H1 (cell line): ENCODE results near the gene SLC25A34. TPM values are rescaled to one million over a fixed set of nuclear protein-coding genes. Genes with fewer than 3 reads are reported as not detected.

ENCODE experiments used
- polyA plus RNA-seq, 7 experiments: library from polyadenylated mRNA; depleted of rRNA in 3 of 7; stranded (reverse) in 5 of 7; unstranded in 2 of 7; fragments of >200 nt in 5 of 7; fragments of 200-250 nt in 2 of 7; gene quantifications; 1 replicate in 5 of 7; 2 replicates in 1 of 7; 4 replicates in 1 of 7; pipeline versions ENCODE4 v1.2.1 to v1.2.3, GENCODE V29; 2011 to 2013; ENCODE audit warnings: missing spikeins in 2 of 7, mixed read lengths in 2 of 7
- total RNA-seq: library from RNA; stranded (reverse); fragmentation: NEBNext Ultra II Directional; extraction: Animal tissue kit (Norgen Biotek cat#: 25700); gene quantifications from 2 replicates; pipeline ENCODE4 v1.2.1, GENCODE V29; 2021

Gene SLC25A34
- total and polyA plus RNA-seq, 2 of the 8 experiments (the other 6 are each of a cell fraction or from before 2014, with no cell fraction given) = 0.48 to 0.62 TPM

Other genes with a start within 250 kb of the SLC25A34 start
- 14.8 and 15.2 TPM in 2 replicates for gene CASP9, start 212.0 kb upstream of the SLC25A34 start, total RNA-seq
- gene CASP9, start 212.0 kb upstream of the SLC25A34 start, polyA plus RNA-seq (2011; rRNA removed) = 32.2 and 36.3 TPM in 2 replicates
- 20.6 and 23.3 TPM in 2 replicates for gene DNAJC16, start 209.4 kb upstream of the SLC25A34 start, total RNA-seq
- gene DNAJC16, start 209.4 kb upstream of the SLC25A34 start, polyA plus RNA-seq (2011; rRNA removed) = 4.8 and 7.9 TPM in 2 replicates
- gene AGMAT, start 151.2 kb upstream of the SLC25A34 start, total RNA-seq = 5.7 and 5.8 TPM in 2 replicates
- gene AGMAT, start 151.2 kb upstream of the SLC25A34 start, polyA plus RNA-seq (2011; rRNA removed) = 3.7 and 4.5 TPM in 2 replicates
- gene DDI2, start 118.8 kb upstream of the SLC25A34 start, total RNA-seq = 38.3 and 39.3 TPM in 2 replicates
- gene DDI2, start 118.8 kb upstream of the SLC25A34 start, polyA plus RNA-seq (2011; rRNA removed) = 7.7 and 11.8 TPM in 2 replicates
- gene PLEKHM2, start 51.9 kb upstream of the SLC25A34 start, total RNA-seq = 47.6 and 47.9 TPM in 2 replicates
- gene PLEKHM2, start 51.9 kb upstream of the SLC25A34 start, polyA plus RNA-seq (2011; rRNA removed) = 38.3 and 52.7 TPM in 2 replicates
- 0.21 and 0.32 TPM in 2 replicates for gene TMEM82, start 6.2 kb downstream of the SLC25A34 start, total RNA-seq
- 2.1 and 3.5 TPM in 2 replicates for gene TMEM82, start 6.2 kb downstream of the SLC25A34 start, polyA plus RNA-seq (2011; rRNA removed)
- gene FBLIM1, start 22.5 kb downstream of the SLC25A34 start, total RNA-seq = 63.2 and 66.6 TPM in 2 replicates
- gene FBLIM1, start 22.5 kb downstream of the SLC25A34 start, polyA plus RNA-seq (2011; rRNA removed) = 66.7 and 99.1 TPM in 2 replicates
- gene UQCRHL, start 71.4 kb downstream of the SLC25A34 start, total RNA-seq = 3.4 and 3.9 TPM in 2 replicates
- 2.6 and 3.7 TPM in 2 replicates for gene UQCRHL, start 71.4 kb downstream of the SLC25A34 start, polyA plus RNA-seq (2011; rRNA removed)
- gene SPEN, start 111.4 kb downstream of the SLC25A34 start, total RNA-seq = 47.6 and 52.1 TPM in 2 replicates
- 12.5 and 13.6 TPM in 2 replicates for gene SPEN, start 111.4 kb downstream of the SLC25A34 start, polyA plus RNA-seq (2011; rRNA removed)
- gene ZBTB17, start 239.8 kb downstream of the SLC25A34 start, total RNA-seq = 24.3 and 24.7 TPM in 2 replicates
- gene ZBTB17, start 239.8 kb downstream of the SLC25A34 start, polyA plus RNA-seq (2011; rRNA removed) = 36.2 and 58.6 TPM in 2 replicates